CD14-positive monocyte (primary cell): ENCODE data around the gene CLEC4G. TPM values are rescaled to one million over a fixed set of nuclear protein-coding genes. Genes with fewer than 3 reads are reported as not detected.

Experiments
- DNase-seq, 3 donors: peaks; one replicate each; pipeline ENCODE4 v3.0.0-alpha.2; 2011 to 2022
- H2AFZ ChIP-seq: 2 replicates; pipeline ENCODE4 v1.6.0; 2012; ENCODE audit warnings: mild to moderate bottlenecking, low read depth, low read length, inconsistent platforms; ENCODE audit not compliant: insufficient read depth, poor library complexity, severe bottlenecking
- H3K27ac ChIP-seq, 2 donors: 1 replicate in 1 of 2; 2 replicates in 1 of 2; pipeline ENCODE4 v1.5.1; 2012 to 2013; ENCODE audit warnings: low read length in 2 of 2, control low read depth in 1 of 2, inconsistent platforms in 1 of 2, low read depth in 1 of 2, mild to moderate bottlenecking in 1 of 2
- H3K27me3 ChIP-seq, 2 donors: one replicate each; pipeline versions ENCODE4 v1.6.0 to v1.6.1; 2011 to 2013; ENCODE audit warnings: low read length in 2 of 2; ENCODE audit not compliant: control insufficient read depth in 2 of 2, insufficient read depth in 2 of 2
- H3K36me3 ChIP-seq, 2 donors: replicated peaks in 1 of 2; 1 replicate in 1 of 2; 2 replicates in 1 of 2; pipeline versions ENCODE4 v1.5.1 to v1.6.1; 2012 to 2013; ENCODE audit warnings: low read length in 2 of 2, control low read depth in 1 of 2, inconsistent platforms in 1 of 2, mild to moderate bottlenecking in 1 of 2; ENCODE audit not compliant: insufficient read depth in 2 of 2, control insufficient read depth in 1 of 2
- H3K4me1 ChIP-seq, 2 donors: 1 replicate in 1 of 2; 2 replicates in 1 of 2; pipeline versions ENCODE4 v1.5.1 to v1.6.1; 2012 to 2013; ENCODE audit warnings: low read length in 2 of 2, control low read depth in 1 of 2, inconsistent platforms in 1 of 2, mild to moderate bottlenecking in 1 of 2, moderate library complexity in 1 of 2; ENCODE audit not compliant: insufficient read depth in 2 of 2, control insufficient read depth in 1 of 2
- H3K4me2 ChIP-seq: replicated peaks from 2 replicates; pipeline ENCODE3; 2012; ENCODE audit warnings: low read length, moderate library complexity, mild to moderate bottlenecking; ENCODE audit not compliant: poor library complexity, severe bottlenecking; ENCODE audit errors: extremely low read depth
- H3K4me3 ChIP-seq, 3 experiments: fragments of 200-600 bp in 1 of 3; sonication (generic) in 1 of 3; replicated peaks in 1 of 3; 1 replicate in 2 of 3; 2 replicates in 1 of 3; pipeline ENCODE4 v1.5.1; 2011 to 2013; ENCODE audit warnings: low read length in 3 of 3, mild to moderate bottlenecking in 3 of 3, control low read depth in 2 of 3, low read depth in 2 of 3, inconsistent platforms in 1 of 3, moderate library complexity in 1 of 3
- H3K79me2 ChIP-seq: 2 replicates; pipeline ENCODE4 v1.6.0; 2012; ENCODE audit warnings: mild to moderate bottlenecking, control low read depth, inconsistent platforms, low read length, moderate library complexity; ENCODE audit not compliant: insufficient read depth
- H3K9ac ChIP-seq: 2 replicates; pipeline ENCODE4 v1.6.0; 2017; ENCODE audit warnings: low read length, mild to moderate bottlenecking; ENCODE audit not compliant: insufficient read depth, poor library complexity, severe bottlenecking
- H3K9me3 ChIP-seq, 2 donors: replicated peaks in 1 of 2; 1 replicate in 1 of 2; 2 replicates in 1 of 2; pipeline versions ENCODE4 v1.5.1 to v1.6.1; 2012 to 2013; ENCODE audit warnings: low read length in 2 of 2, control low read depth in 1 of 2; ENCODE audit not compliant: control insufficient read depth in 1 of 2, insufficient read depth in 1 of 2
- H4K20me1 ChIP-seq: 2 replicates; pipeline ENCODE4 v1.6.0; 2012; ENCODE audit warnings: mild to moderate bottlenecking, low read length, control low read depth, moderate library complexity; ENCODE audit not compliant: insufficient read depth
- H3K27ac Mint-ChIP-seq, 7 donors: one replicate each; pipeline ENCODE4 v1.8.0; 2020; ENCODE audit warnings: mild to moderate bottlenecking in 7 of 7, mixed read lengths in 7 of 7, moderate library complexity in 6 of 7, inconsistent platforms in 2 of 7
- H3K27me3 Mint-ChIP-seq, 3 donors: one replicate each; pipeline ENCODE4 v1.8.0; 2021 to 2022; ENCODE audit warnings: low read depth in 3 of 3, mild to moderate bottlenecking in 3 of 3, mixed read lengths in 3 of 3, moderate library complexity in 3 of 3, inconsistent platforms in 1 of 3
- H3K36me3 Mint-ChIP-seq, 2 donors: one replicate each; pipeline ENCODE4 v1.8.0; 2020; ENCODE audit warnings: mixed read lengths in 2 of 2, inconsistent platforms in 1 of 2, mild to moderate bottlenecking in 1 of 2
- H3K4me1 Mint-ChIP-seq: one replicate; pipeline ENCODE4 v1.8.0; 2020; ENCODE audit warnings: mild to moderate bottlenecking, mixed read lengths
- H3K4me3 Mint-ChIP-seq, 2 donors: one replicate each; pipeline ENCODE4 v1.8.0; 2020; ENCODE audit warnings: mild to moderate bottlenecking in 2 of 2, mixed read lengths in 2 of 2, moderate library complexity in 1 of 2
- H3K9me3 Mint-ChIP-seq, 7 donors: one replicate each; pipeline ENCODE4 v1.8.0; 2020 to 2022; ENCODE audit warnings: mixed read lengths in 7 of 7, mild to moderate bottlenecking in 6 of 7, moderate library complexity in 6 of 7, inconsistent platforms in 2 of 7
- CTCF ChIP-seq: fragments of 200-600 bp; IDR thresholded peaks from one replicate; pipeline ENCODE4 v1.8.0; 2022; ENCODE audit warnings: antibody characterized with exemption, mild to moderate bottlenecking
- WGBS: methylation state at CpG from one replicate; pipeline ENCODE4 v1.1.5; 2013; ENCODE audit warnings: missing lambda C conversion rate; ENCODE audit not compliant: insufficient coverage; 5-methylcytosine and 5-hydroxymethylcytosine counted together
- intact Hi-C, 2 donors: fragments of 100-400 bp; cut with micrococcal nuclease; formaldehyde crosslinking; loops; one replicate each; pipeline versions ENCODE4 v1.15.0 to v1.15.1; 2023
- polyA plus RNA-seq, 3 donors: library from polyadenylated mRNA; depleted of rRNA in 1 of 3; unstranded in 2 of 3; stranded (reverse) in 1 of 3; fragments of 300-500 nt in 2 of 3; fragments of >200 nt in 1 of 3; fragmentation: Illumina TruSeq in 2 of 3; gene quantifications; 1 replicate in 2 of 3; 2 replicates in 1 of 3; pipeline ENCODE4 v1.2.3, GENCODE V29; 2012 to 2021

Gene CLEC4G
- polyA plus RNA-seq, 3 donors = 4.7 to 7.9 (median 7.1) TPM

DNA sequence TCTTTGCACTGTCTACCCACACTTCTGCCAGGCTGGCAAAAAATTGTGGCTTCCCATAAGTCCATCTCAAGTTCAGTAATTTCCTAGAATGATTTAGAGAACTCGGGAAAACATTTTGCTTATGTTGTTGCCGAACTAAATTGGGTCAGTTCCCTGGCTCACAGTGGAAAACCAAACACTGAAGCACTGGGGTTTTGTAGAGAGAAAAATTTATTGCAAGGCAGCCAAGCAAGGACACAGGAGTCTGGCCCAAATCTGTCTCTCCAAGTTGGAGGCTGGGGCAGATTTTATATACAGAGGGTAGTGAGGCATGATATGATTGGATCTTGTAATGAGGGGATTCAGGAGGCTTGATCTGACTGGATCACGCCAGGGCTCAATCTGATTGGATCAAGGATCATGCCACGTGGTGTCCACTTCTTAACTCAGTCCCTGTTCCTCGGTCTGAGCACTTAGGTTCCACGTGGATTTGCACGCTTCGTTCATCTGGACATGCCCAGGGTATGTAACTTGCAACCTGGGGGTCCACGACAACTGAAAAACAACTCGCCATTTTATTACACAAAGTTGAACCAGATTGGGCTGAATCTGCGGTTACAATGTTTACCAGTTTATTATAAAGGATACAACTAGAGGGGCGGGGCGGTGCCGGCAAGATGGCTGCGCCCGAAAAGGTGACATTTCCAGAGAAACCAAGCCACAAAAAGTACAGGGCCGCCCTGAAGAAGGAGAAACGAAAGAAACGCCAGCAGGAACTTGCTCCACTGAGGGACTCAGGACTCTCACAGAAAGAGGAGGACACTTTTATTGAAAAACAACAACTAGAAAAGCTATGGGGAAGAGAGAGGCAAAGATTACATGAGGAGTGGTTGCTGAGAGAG lies 8.1 kb upstream of the CLEC4G start:
- peaks cover 0 to 17% (median 2%) of the 10 kb centered on the region in 3 donors for H3K27me3 Mint-ChIP-seq

More for the DNA sequence above, 8.1 kb upstream of the CLEC4G start:
- Histone ChIP-seq H3K79me2 (no peaks in the 10 kb centered on the region), H2AFZ (peak overlapping the region; percentile 73), H3K27me3 (no peaks in the 10 kb centered on the region), H3K4me3 (peak overlapping the region; percentile 31 to 71 (median 48)), H3K27ac (peak overlapping the region; percentile 72 to 79), H3K4me2 (peak overlapping the region; percentile 72), H3K4me1 (peaks cover 33 to 35% of the 10 kb centered on the region in 2 donors), H4K20me1 (no peaks in the 10 kb centered on the region), H3K9me3 (no peaks in the 10 kb centered on the region), H3K36me3 (no peaks in the 10 kb centered on the region), H3K9ac (peak overlapping the region; percentile 59)
- no peak for TF ChIP-seq CTCF
- Mint-ChIP-seq H3K36me3 (peaks cover 0 to 2% of the 10 kb centered on the region in 2 donors), H3K9me3 (peaks cover 0 to 3% (median 0%) of the 10 kb centered on the region in 7 donors), H3K4me1 (peaks cover 44% of the 10 kb centered on the region), H3K27ac (peak overlapping the region; percentile 84 to 91 (median 88)), H3K4me3 (peak overlapping the region; percentile 71 to 88)
- intact Hi-C loops = loop anchor here (5.0 kb wide), 1 partner anchor 43 kb away; no protein-coding TSS in a partner anchor
- DNase-seq = peak in 1 of 3 donors; percentile 16
- 51% methylated on average over 16 of the region's 19 CpGs for WGBS
